NB4 (cell line): ENCODE results near the gene TNIP2.

Experiments
- DNase-seq: peaks from one replicate; pipeline ENCODE4 v3.0.0; 2010; ENCODE audit warnings: low read depth
- H3K4me3 ChIP-seq: one replicate; pipeline ENCODE4 v1.5.1; 2011; ENCODE audit warnings: mild to moderate bottlenecking, low read depth, low read length, moderate library complexity
- CTCF ChIP-seq: IDR thresholded peaks from one replicate; pipeline ENCODE4 v1.5.1; 2012; ENCODE audit warnings: low read depth, low read length
- MAX ChIP-seq: IDR thresholded peaks from 2 replicates; pipeline ENCODE4 v1.6.1; 2011; ENCODE audit warnings: low read depth, low read length
- MYC ChIP-seq: IDR thresholded peaks from 2 replicates; pipeline ENCODE4 v1.6.1; 2011; ENCODE audit warnings: low read depth, low read length
- POLR2A ChIP-seq: IDR thresholded peaks from 2 replicates; pipeline ENCODE4 v1.6.1; 2011; ENCODE audit warnings: mild to moderate bottlenecking; ENCODE audit not compliant: insufficient read length; ENCODE audit errors: extremely low read depth

The TNIP2 gene

GRCh38 chr4:2702361-2702760 is 53.8 kb downstream of the TNIP2 start:
- no peak for DNase-seq
- TF ChIP-seq CTCF = no peak
- no peak for TF ChIP-seq MYC
- TF ChIP-seq POLR2A = no peak
- no peak for TF ChIP-seq MAX
- no peak overlapping the region for H3K4me3 ChIP-seq

- DNase-seq = no peak
- no peak for TF ChIP-seq MAX
- TF ChIP-seq CTCF = no peak
- TF ChIP-seq POLR2A = no peak
- TF ChIP-seq MYC = no peak
- H3K4me3 ChIP-seq = no peak overlapping the region
These were observed 56.1 kb downstream of the TNIP2 start for GRCh38 chr4:2700031-2700430.

- no peak for DNase-seq
- no peak overlapping the region for H3K4me3 ChIP-seq
- TF ChIP-seq POLR2A (no peak), MAX (no peak), CTCF (no peak), MYC (no peak)
These were observed 56.6 kb downstream of the TNIP2 start for GRCh38 chr4:2699534-2699933.

- no peak overlapping the region for H3K4me3 ChIP-seq
- no peak for DNase-seq
- TF ChIP-seq MAX = no peak
- TF ChIP-seq MYC = no peak
- no peak for TF ChIP-seq CTCF
- no peak for TF ChIP-seq POLR2A
These were observed 57.1 kb downstream of the TNIP2 start for GRCh38 chr4:2698951-2699505.

GRCh38 chr4:2698504-2698903 is 57.6 kb downstream of the TNIP2 start:
- no peak overlapping the region for H3K4me3 ChIP-seq
- DNase-seq = no peak
- TF ChIP-seq MAX = no peak
- TF ChIP-seq POLR2A = no peak
- TF ChIP-seq MYC = no peak
- TF ChIP-seq CTCF = no peak

GRCh38 chr4:2697995-2698414 is 58.1 kb downstream of the TNIP2 start:
- TF ChIP-seq MYC (no peak), POLR2A (no peak), CTCF (no peak)
- DNase-seq = no peak
- H3K4me3 ChIP-seq = no peak overlapping the region
